ENCODE results near the gene SSH2. TPM values are rescaled to one million over a fixed set of nuclear protein-coding genes. Genes with fewer than 3 reads are reported as not detected.

The SSH2 gene
- total and polyA plus RNA-seq, 2 donors (not counting 1 experiment from before 2014, with no cell fraction given), result 51.5 to 183 TPM

DNA sequence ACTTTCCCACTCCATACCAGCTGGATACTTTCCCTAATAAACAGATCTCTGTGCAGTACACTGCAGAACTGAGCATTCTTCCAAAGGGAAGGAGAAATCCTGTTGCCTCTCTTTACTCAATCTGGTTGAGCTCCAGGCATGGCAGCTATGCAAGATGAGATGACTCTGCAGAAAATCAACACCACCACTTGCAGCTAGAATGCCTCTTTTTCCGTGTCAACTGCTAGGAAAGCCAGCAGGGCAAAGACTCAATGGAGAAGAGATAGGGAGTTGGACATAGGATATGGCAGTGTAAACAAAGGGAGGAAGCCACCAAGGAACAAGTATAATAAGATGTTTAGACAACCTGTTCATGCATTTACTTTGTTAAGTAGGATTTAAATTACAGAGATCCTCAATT lies 266.9 kb downstream of the SSH2 start:
- H3K9me3 ChIP-seq (ENCODE audit: control extremely low read depth in 1 of 3, control insufficient read depth in 2 of 3, insufficient read depth in 1 of 3, low read length in 2 of 3), result no peaks in the 10 kb centered on the region
- Mint-ChIP-seq H3K27me3 (no peaks in the 10 kb centered on the region), H3K4me3 (no peak overlapping the region), H3K9me3 (ENCODE audit: insufficient read depth) (no peaks in the 10 kb centered on the region), H3K4me1 (peaks cover 19% of the 10 kb centered on the region), H3K27ac (peak overlapping the region; percentile 16)
- no peak overlapping the region for H3K4me3 ChIP-seq (ENCODE audit: control extremely low read depth in 1 of 5, extremely low read depth in 1 of 5, insufficient read depth in 1 of 5, low read depth in 2 of 5, low read length in 4 of 5)
- no peak overlapping the region for H3K27ac ChIP-seq (ENCODE audit: low read length in 2 of 2)
- H2AFZ ChIP-seq (ENCODE audit: insufficient read depth, low read depth, low read length, poor library complexity, severe bottlenecking), result no peak overlapping the region
- H3K4me1 ChIP-seq (ENCODE audit: control insufficient read depth in 2 of 2, insufficient read depth in 2 of 2, low read length in 2 of 2), result peaks cover 10 to 13% of the 10 kb centered on the region in 2 donors
- ChIA-PET POLR2A (no interaction called here), CTCF (interaction anchor here (1.1 to 1.8 kb wide), 4 partner anchors 8 to 144 kb away, joined by 3 to 9 read pairs (median 6); no protein-coding TSS in a partner anchor)
- peaks cover 38% of the 10 kb centered on the region for H3K79me2 ChIP-seq (ENCODE audit: control insufficient read depth, insufficient read depth, low read length)
- no peaks in the 10 kb centered on the region for H4K20me1 ChIP-seq (ENCODE audit: control insufficient read depth, insufficient read depth, low read length, poor library complexity, severe bottlenecking)
- intact Hi-C loops (cut with micrococcal nuclease), result no loop called here
- ATAC-seq (ENCODE audit: low read depth), result no peak
- H3K4me2 ChIP-seq (replicated peaks; ENCODE audit: low read depth, low read length, poor library complexity, severe bottlenecking), result no peak overlapping the region
- H3K36me3 ChIP-seq (replicated peaks in 1 of 2; ENCODE audit: control extremely low read depth in 1 of 2, control insufficient read depth in 1 of 2, extremely low read depth in 1 of 2, insufficient read depth in 2 of 2, low read length in 1 of 2), result peaks cover 0 to 66% of the 10 kb centered on the region in 2 experiments
- no CpG with 5 or more reads among the region's 1 CpG for WGBS (ENCODE audit: insufficient coverage)
- no peak for DNase-seq
- no peaks in the 10 kb centered on the region for H3K27me3 ChIP-seq (replicated peaks in 1 of 4; ENCODE audit: control extremely low read depth in 1 of 4, control insufficient read depth in 3 of 4, insufficient read depth in 4 of 4, low read length in 3 of 4)
- H3K9ac ChIP-seq (ENCODE audit: low read length), result no peak overlapping the region
- TF ChIP-seq EZH2 (IDR thresholded peaks at IDR 0.05; ENCODE audit: borderline replicate concordance, insufficient read depth, low read depth, low read length, poor library complexity, severe bottlenecking), result no peak
- TF ChIP-seq, protein P1, sequence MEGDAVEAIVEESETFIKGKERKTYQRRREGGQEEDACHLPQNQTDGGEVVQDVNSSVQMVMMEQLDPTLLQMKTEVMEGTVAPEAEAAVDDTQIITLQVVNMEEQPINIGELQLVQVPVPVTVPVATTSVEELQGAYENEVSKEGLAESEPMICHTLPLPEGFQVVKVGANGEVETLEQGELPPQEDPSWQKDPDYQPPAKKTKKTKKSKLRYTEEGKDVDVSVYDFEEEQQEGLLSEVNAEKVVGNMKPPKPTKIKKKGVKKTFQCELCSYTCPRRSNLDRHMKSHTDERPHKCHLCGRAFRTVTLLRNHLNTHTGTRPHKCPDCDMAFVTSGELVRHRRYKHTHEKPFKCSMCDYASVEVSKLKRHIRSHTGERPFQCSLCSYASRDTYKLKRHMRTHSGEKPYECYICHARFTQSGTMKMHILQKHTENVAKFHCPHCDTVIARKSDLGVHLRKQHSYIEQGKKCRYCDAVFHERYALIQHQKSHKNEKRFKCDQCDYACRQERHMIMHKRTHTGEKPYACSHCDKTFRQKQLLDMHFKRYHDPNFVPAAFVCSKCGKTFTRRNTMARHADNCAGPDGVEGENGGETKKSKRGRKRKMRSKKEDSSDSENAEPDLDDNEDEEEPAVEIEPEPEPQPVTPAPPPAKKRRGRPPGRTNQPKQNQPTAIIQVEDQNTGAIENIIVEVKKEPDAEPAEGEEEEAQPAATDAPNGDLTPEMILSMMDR (IDR thresholded peaks at IDR 0.05), result no peak

DNA sequence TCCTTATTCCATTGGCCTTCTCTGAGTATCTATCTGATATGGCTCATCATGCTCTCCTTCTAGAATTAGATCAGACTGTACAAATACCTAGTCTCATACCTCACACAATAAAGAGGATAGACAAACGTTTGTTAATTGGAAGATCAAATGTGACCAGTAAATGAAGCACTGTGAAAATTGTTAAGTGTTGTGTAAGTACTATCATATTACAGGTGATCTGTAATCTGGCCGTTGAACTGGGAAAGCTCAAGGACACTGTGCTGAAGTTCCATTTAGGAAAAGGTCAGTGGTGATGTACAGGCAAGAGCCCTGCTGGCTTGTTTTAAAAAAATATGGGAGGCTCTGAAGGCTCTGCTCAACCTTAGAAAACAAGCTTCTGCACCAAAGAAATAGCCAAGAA lies 268.8 kb downstream of the SSH2 start:
- Histone ChIP-seq H3K27me3 (replicated peaks in 1 of 4; ENCODE audit: control extremely low read depth in 1 of 4, control insufficient read depth in 3 of 4, insufficient read depth in 4 of 4, low read length in 3 of 4) (no peaks in the 10 kb centered on the region), H3K9me3 (ENCODE audit: control extremely low read depth in 1 of 3, control insufficient read depth in 2 of 3, insufficient read depth in 1 of 3, low read length in 2 of 3) (no peaks in the 10 kb centered on the region), H3K4me3 (ENCODE audit: control extremely low read depth in 1 of 5, extremely low read depth in 1 of 5, insufficient read depth in 1 of 5, low read depth in 2 of 5, low read length in 4 of 5) (no peak overlapping the region), H4K20me1 (ENCODE audit: control insufficient read depth, insufficient read depth, low read length, poor library complexity, severe bottlenecking) (no peaks in the 10 kb centered on the region), H2AFZ (ENCODE audit: insufficient read depth, low read depth, low read length, poor library complexity, severe bottlenecking) (no peak overlapping the region), H3K4me2 (replicated peaks; ENCODE audit: low read depth, low read length, poor library complexity, severe bottlenecking) (no peak overlapping the region), H3K9ac (ENCODE audit: low read length) (no peak overlapping the region), H3K27ac (ENCODE audit: low read length in 2 of 2) (no peak overlapping the region), H3K4me1 (ENCODE audit: control insufficient read depth in 2 of 2, insufficient read depth in 2 of 2, low read length in 2 of 2) (peaks cover 10 to 13% of the 10 kb centered on the region in 2 donors), H3K36me3 (replicated peaks in 1 of 2; ENCODE audit: control extremely low read depth in 1 of 2, control insufficient read depth in 1 of 2, extremely low read depth in 1 of 2, insufficient read depth in 2 of 2, low read length in 1 of 2) (peaks cover 0 to 61% of the 10 kb centered on the region in 2 experiments), H3K79me2 (ENCODE audit: control insufficient read depth, insufficient read depth, low read length) (peaks cover 45% of the 10 kb centered on the region)
- Mint-ChIP-seq H3K4me3 (no peak overlapping the region), H3K9me3 (ENCODE audit: insufficient read depth) (no peaks in the 10 kb centered on the region), H3K27me3 (no peaks in the 10 kb centered on the region), H3K4me1 (peaks cover 16% of the 10 kb centered on the region), H3K27ac (peak overlapping the region; percentile 21)
- intact Hi-C loops (cut with micrococcal nuclease), result no loop called here
- TF ChIP-seq, protein P1 (IDR thresholded peaks at IDR 0.05), result no peak
- no peak for TF ChIP-seq EZH2 (IDR thresholded peaks at IDR 0.05; ENCODE audit: borderline replicate concordance, insufficient read depth, low read depth, low read length, poor library complexity, severe bottlenecking)
- ATAC-seq (ENCODE audit: low read depth), result no peak
- ChIA-PET POLR2A (no interaction called here), CTCF (no interaction called here)
- WGBS (ENCODE audit: insufficient coverage), result 100% methylated on average over 1 of the region's 2 CpGs
- DNase-seq, result no peak

Data from B cell (primary cell).